Activated CD8-positive, alpha-beta memory T cell treated with anti-CD3 and anti-CD28 coated beads, Interleukin-2, amount 50 U/mL, for 4 hours (primary cell): ENCODE data around the gene ERFL.
A peak's percentile ranks its signal among the peaks of the same experiment; 100 is the strongest.
"Not testable (repeated sequence)": the region's sequence is repeated elsewhere in the genome, so short reads cannot be mapped to it uniquely, and the experiment has no call there.

Experiments
- DNase-seq: peaks from one replicate; pipeline ENCODE4 v3.0.0-alpha.2; 2020

ERFL gene

DNA sequence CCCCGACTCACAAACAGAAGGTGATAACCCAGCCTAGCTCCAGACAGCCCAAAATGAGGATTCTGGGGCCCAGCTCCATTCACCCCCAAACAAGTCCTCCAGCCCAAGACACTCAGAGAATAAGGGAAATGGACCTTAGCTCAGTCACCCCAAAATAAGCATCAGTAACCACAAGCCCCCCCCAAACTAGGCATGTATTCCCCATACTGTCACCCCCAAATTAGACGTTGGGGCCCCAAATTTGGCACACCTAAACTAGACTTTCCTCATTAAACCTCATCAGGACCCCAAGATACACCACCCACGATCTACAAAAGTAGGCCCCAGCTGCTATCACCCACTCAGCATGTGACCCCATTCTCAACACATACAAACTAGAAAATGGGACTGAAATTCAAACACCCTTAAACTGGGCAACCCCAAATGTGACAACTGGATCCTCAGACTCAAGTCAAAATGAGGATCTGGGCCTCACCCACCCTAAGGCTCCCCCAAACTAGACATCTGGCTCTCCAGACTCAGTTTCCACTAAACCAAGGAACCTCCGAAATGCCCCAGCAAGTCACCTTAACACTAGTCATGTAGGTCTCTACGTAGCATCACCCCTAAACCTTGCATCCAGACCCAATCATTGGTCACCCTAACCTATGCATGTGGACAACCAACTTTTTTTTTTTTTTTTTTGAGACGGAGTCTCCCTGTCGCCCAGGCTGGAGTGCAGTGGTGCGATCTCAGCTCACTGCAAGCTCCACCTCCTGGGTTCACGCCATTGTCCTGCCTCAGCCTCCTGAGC is 13.4 kb upstream of the ERFL start:
- DNase-seq, result no peak

DNA sequence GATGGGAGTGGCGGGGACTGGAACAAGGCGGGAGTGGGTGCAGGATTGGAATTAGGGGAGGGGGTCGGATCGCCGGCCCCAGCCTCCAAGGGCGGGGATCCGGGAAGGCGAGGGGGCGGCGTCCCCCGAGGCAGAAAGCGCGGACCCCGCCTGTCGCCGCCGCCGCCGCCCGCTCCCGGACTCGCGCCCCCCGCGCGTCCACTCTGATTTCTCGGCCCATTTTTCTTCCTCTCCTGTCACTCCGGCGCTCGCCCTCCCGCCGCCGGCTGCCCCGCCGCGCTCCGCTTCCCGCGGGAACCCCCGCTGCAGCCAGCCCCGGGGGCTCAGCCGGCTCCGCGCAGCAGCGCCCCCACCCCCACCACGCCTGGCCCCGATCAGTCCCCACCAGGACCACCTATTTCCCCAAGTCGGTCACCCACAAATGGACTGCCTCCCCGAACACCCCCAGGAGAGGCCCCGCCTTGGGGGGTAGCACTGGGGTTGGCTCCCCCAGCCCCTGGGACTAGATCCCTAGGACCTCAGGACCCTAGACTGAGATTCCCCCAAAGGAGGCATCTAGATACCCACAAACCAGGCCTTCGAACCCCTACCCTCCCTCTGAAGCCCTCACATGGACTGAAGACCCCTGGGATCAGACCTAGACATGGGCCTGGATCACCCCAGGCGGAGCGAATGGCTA is 12.6 kb upstream of the ERFL start:
- DNase-seq, result no peak

DNA sequence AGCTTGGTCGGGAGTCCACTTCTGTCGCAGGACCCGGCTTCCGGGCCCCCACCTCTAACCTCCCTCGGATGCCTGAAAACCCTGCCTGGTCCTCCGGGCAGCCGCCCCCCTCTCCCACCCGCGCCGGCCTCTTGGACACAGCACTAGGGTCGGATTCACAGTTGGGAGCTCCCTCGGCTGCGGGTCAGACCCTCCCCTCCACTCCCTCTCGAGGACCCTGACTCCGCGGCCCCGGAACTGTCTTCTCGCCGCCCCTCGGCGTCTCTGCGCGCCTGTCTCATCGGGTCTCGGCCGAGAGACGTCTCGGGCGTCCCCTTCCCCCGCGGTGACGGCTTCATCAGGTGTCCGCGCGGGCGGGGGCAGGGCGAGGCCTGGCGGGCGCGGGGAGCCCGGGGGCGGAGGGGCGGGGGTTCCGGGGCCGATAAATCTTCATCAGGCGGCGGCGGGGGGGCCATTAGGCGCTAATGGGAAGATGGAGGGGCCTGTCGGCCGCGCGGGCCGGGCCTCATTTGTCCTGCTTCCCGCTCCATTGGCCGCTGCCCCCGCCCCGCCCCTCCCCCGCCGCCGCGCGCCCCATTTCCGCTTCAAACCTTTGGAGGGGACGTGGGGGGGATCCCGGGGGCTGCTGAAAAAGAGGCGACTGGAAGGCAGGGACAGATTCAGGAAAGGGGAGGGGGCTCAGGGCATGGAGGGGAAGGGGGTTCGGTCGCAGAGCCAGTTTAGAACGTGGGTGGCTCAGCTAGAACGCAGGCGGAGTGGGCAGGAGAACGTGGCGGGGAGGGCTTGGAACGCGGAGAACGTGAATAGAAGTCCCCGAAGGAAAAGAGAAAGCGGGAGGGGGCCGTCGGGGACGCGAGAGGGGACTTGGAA is 11.8 kb upstream of the ERFL start:
- DNase-seq, result peak; percentile 82

DNA sequence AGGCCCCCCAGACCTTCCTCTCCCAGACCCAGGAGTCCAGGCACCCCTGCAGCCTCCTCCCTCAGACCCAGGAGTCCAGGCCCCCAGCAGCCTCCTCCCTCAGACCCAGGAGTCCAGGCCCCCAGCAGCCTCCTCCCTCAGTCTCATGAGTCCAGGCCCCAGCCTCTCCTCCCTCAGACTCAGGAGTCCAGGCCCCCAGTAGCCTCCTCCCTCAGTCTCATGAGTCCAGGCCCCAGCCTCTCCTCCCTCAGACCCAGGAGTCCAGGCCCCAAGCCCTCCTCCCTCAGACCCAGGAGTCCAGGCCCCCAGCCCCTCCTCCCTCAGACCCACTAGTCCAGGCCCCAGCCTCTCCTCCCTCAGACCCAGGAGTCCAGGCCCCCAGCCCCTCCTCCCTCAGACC is 11.0 kb upstream of the ERFL start:
- not testable (repeated sequence) for DNase-seq

DNA sequence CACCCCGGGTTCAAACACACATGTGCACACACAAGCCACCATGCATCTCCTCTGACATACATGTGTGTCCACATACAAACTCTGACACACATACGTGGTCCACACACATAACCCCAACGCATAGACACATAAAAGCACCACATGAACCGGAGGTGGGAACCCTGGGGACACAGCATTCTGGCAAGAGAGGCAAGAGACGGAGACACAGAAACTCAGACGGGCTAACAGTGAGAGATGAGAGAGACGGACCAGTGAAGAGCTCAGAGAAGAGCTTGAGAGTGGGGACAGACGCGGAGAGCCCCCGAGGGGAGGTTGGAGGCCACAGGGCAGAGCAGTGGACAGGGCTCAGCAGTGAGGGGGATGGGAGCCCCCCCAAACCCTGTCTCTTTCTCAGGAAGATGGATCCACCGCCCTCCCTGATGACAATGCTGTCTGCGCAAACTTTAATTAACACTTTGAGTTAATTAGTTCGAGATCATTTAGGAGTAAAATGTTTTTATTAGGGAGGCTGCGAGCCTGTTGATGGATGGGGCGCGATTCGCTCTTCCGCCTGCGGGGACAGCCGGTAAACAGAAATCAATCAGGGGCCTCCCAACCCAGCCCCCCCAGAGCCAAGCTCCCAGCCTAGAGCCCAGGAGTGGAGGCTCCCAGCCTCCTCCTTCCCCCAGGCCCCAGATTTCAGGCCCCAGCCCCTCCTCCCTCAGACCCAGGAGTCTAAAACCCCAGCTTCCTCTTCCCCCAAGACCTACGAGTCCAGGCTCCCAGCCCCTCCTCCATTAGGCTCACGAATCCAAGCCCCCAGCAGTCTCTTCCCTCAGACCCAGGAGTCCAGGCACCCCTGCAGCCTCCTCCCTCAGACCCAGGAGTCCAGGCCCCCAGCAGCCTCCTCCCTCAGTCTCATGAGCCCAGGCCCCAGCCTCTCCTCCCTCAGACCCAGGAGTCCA is 9.5 kb upstream of the ERFL start:
- DNase-seq, result no peak

DNA sequence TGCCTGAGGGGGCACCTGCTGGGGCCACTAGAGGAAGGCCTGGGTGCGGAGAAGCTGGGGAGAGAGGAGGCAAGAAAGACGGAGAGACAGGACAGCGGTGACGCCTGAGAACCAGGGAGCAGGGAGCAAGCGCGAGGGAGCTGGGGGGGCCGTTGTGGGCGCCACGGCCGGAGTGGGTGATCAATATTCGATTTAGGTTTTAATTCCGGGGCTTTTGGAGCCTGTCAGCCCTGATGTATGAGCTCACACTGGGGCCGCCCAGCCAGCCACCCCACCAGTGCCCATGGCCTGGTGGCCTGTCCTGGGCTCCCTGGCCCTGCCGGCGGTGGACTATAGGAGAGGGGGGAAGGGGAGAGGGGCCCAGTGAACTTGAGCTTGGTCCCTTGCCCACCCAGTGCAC is 8.7 kb upstream of the ERFL start:
- DNase-seq, result no peak

DNA sequence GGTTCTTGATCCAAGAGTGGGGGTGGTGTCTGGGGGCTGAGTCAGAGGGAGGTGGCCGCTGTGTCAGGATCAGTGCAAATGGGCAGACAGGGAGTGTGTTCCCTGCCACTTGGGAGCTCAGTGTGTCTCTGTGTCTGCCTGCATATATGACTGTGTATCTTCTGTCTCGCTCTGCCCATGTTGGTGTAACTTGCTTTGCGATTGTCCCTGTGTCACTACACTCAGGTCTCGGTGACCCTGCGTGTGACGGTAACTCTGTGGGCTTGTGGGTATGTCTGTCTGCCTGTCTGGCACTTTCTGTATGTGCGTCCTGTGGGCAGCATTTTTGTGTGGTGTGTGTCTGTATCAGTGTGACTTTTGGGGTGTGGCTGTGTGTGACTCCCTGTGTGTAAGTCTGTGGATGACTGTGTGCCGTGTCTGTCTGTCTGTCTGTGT is 8.2 kb upstream of the ERFL start:
- peak; percentile 68 for DNase-seq

DNA sequence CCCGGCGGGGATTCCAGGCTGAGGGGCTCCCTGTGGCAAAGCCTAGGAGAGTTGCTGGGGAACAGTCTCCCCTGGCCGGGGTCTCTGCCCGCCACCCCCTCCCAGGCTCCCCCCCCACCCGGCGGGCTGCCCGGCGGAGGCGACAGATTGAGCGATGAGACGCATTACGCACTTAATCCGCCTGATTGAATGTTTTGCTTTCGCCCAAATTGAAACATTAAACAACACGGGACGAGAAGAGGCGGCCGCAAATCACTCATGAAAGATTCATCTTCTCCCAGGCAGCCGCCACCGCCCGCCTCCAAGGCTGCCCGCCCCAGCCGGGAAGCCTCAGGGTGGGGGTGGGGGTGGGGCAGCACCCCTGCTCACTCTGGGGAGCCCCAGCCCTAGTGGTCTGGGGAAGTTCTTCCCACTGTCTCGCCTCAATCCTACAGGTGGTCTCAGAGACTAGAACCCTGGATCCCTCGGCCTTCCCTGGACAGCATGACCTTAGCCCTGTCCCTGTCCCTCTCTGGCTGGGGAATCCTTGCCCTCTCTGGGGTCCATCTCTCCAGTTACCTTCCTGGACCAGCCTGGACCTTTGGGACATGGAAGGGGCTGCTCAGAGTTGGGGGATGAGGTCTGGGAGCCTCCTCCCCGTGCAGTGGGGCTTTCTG is 7.6 kb upstream of the ERFL start:
- DNase-seq, result no peak

DNA sequence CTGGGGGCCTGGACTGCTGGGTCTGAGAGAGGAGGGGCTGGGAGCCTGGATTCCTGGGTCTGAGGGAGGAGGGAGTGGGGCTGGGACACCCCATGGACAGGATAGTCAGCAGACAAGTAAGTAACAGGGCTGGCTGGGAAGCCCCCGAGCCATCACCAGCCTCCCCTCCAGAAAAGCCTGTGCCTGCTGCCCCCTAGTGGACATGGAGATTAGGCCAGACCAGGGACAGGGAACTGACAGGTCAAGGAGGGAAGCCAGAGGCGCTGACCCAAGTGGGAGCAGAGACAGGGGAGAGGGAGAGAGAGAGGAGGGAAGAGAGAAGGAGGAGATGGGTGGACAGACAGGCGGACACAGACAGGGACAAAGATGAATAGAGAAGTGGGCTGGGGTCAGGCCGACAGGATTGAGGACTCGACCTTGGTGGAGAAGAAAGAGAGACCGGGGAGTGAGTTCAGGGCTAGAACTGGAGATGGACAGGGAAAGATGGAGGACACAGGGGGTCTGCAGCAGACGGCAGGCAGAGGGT is 6.7 kb upstream of the ERFL start:
- DNase-seq, result peak; percentile 84

DNA sequence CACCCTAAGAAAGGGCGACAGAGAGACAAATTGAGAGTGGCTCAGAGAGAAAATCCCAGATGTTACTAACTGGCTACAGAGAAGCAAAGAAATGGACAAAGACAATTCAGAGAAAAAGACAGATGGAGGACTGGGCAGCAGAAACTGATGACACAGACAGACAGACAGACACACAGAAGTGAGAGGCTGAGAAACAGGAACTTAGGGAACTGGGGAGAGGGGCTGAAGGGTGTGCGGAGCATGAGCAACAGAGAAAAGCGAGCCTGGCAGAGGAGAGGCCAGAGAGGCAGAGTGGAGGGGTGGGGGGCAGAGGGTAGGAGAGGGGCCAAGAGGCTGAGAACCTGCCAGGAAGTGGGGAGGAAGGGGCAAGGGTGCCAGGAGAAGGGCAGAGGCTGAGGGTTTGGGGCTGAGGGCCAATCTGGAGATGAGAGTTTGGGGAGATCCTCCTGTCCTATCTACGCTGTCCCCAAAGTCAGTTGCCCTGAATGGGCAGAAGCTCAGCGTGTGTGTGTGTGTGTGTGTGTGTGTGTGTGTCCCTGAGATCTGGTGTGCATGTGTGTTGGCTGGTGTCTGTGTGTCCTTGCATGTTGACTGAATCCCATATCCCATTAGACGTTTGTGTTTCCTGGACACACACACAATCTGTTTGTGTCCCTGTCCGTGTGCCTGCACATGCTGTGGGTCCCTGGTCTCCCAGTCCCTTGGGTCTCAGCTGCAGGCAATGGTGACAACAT is 5.6 kb upstream of the ERFL start:
- no peak for DNase-seq

DNA sequence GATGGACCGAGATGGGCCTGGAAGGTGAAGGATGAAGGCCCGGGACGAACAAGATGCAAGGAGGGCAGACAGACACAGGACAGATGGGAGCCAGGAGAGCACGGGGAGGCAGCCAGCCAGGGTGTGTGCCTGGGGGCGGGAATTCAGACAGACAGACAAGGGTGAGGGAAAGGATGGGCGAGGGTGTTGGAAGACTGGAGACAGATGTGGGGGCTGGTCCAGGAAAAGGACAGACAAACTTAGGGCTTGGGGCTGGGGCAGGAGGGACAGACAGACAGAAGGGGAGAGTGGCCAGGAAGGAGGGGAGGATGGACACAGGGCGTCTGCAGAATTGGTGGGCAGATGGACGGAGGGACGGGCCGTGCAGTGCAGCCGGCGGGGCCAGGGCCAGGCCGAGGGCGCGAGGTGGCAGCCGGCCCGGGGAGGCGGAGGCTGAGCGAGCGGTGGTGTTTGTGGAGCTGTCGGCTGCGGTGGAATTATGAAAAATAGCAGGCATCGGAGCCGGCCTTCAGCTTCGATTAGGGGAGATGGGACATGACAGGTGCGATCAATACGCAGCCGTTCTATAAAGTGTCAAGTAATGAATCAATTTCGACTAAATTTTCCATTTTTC is 4.6 kb upstream of the ERFL start:
- no peak for DNase-seq

DNA sequence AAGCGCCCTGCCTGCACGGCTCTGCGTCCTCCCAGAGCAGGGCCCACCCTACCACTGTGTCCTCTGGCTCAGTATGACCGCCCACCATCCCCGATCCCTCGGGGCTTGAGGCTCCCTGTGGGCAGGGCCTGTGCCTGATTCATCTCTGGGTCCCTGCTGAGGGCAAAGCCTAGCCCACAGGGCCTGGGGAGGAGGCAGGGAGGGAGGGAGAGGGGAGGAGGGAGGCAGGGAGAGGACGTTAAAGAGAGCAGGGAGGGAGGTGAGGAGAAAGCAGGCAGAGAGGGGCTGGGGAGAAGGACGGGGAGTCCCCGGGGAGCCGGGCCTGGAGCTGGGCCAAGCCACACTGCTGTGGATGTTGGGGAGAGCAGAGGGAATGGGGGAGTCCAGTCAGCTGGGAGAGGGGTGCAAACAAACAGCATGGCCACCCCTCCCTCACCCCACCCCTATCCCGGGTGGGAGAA is 4.0 kb upstream of the ERFL start:
- no peak for DNase-seq

DNA sequence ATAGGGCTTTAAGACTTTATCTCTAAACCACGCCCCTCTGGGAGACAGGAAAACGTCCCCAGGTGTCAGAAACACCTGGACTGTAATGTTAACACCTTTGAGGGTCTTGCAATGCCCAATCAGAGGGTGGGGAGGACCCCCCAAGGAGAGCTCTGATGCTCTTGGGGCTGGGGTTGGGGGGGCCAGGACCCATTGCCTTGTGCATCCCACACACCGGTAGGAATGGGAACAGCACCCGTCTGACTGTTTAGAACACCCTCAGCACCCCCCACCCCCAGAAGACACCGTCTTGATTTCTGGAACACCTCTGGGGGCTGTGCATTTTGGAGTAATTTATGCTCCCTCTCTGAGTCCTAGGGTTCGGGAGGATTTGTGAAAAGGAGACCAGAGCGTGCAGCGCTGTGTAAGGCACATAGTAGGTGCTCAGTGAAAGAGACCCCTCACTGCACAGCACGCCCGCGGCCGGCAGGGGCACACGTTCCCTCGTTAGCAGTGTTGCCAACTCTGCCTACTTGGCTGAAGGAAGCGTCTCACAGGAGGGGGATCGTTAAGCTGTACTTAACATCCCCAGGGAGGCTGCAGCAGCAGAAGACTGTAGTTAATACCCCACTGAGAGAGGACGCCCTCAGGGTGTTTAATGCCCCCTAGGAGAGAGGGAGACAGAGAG is 2.8 kb upstream of the ERFL start:
- no peak for DNase-seq

DNA sequence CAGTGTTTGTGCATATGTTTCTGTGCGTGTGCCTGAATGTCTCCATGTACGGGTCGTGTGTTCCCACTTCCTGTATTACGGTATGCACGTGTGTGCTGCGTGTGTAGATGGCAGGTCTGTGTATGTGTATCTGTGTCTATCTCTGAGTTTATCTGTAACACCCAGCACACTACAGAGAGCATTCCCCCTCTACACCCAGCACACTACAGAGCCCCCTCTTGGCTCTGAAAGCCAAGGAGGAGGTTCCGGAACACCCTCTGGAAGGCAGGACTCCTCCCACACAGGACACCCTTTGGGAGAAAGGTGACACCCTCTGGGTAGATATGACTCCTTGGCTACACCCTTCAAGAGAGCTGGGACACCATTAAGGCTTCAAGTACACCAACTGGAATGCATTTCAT is 2.1 kb upstream of the ERFL start:
- DNase-seq, result peak; percentile 14

DNA sequence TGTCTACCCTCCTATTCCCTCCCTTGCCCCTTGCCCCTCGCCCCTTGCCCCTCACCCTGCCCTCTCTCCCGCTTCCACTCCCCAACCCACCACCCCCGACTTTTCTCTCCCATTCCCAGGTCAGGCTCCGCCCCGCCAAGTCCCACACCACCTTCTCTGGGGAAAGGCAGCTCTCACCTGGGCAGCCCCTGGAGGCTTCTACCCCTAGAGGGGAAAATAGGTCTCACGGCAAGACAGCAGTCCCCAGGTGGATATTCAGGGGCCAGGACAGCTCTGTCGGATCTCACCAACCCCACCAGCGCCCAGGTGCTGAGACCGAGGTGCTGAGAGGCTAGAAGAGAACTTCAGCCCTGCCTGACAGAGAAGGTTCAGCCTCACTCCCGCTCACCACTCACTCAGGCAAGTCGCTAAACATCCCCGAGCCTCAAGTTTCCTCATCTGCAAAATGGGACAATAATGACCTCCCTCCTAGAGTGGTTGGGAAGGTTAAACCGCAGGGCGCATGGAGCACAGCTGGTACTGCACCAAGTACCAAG is 1.4 kb upstream of the ERFL start:
- DNase-seq, result peak; percentile 16

DNA sequence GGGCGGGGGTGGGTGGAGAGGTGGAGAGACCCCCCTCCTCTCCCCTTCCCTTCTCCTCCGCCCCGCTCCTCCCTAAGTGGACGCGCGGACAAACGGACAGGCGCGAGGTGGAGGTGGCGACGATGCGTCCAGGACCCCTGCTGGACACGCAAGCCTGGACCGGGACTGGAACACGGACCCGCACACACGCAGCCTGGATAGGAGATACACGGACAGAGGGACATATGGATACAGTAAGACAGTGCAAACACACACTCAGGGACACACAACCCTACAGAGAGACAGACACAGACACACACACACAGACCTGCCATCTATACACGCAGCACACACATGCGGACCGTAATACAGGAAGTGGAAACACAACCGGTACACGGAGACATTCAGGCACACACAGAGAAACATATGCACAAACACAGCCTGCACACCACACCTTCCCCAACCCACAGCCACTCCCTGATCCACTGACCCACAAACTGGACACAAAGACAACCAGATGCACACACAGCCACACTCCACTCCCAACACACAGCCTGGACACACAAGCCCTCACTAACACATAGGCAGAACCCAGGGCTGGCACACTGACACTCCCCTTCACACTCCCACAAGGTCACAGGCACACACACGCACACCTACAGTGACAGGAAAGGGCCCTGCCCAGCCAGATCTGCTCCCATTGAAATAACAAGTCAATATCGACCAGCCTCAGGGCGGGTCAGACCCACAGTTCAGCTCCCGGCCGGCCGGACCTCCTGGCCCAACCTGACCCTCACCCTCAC is 696 bp upstream of the ERFL start:
- DNase-seq, result no peak

DNA sequence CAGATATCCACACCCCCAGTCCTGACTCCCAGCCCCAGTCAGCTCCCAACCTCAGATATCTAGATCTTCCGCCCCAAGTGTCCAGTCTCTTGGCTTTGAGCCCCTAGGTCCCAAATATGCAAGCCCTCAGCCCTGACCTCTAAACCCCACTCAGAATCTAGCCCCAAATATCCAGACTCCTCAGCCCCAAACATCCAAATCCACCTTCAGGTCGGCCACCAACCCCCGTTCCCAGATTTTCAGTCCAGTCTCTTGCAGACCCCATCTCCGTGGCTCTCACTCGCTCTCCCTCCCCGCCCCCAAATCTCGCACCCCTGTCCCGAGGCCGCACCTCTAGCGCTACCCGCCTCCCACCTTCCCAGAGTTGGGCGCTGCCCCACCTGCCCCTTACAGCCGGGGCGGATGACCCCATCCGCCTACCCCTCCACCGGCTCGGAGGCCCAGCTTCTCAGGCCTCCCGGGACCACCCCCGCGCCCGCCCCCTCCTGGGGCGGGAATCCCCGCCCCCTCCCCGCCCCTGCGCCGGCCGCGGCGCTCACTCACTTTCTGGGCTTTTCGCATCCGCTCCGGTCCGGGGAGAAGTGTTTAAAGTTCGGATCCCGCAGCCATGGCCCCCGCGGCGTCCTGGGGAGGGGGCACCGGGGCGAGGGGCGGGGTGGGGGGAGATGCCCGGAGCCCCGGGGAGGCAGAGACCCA is 604 bp downstream of the ERFL start:
- DNase-seq, result peak; percentile 57
